ENCODE results near the gene NDUFA8.

NDUFA8 gene

DNA sequence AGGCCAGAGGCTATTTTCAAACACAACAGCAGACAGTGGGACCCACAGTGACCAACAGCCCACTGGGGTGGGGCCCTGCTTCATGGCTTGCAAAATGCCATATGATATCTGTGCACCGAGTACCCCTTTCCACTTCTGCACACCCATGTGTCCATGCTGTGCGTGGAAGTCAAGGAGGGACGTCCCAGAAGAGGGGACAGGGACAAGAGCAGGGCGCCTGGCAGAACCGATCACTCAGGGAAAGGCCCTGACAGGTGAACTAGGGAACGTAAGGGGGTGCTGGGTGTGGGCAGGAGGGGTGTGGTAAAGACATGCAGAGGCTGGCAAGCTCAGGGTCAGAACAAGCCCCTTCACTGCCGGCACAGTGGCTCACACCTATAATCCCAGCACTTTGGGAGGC lies 58.8 kb downstream of the NDUFA8 start:
- no peak for DNase-seq (ENCODE audit: low read depth)
- TF ChIP-seq, protein P1, sequence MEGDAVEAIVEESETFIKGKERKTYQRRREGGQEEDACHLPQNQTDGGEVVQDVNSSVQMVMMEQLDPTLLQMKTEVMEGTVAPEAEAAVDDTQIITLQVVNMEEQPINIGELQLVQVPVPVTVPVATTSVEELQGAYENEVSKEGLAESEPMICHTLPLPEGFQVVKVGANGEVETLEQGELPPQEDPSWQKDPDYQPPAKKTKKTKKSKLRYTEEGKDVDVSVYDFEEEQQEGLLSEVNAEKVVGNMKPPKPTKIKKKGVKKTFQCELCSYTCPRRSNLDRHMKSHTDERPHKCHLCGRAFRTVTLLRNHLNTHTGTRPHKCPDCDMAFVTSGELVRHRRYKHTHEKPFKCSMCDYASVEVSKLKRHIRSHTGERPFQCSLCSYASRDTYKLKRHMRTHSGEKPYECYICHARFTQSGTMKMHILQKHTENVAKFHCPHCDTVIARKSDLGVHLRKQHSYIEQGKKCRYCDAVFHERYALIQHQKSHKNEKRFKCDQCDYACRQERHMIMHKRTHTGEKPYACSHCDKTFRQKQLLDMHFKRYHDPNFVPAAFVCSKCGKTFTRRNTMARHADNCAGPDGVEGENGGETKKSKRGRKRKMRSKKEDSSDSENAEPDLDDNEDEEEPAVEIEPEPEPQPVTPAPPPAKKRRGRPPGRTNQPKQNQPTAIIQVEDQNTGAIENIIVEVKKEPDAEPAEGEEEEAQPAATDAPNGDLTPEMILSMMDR (IDR thresholded peaks at IDR 0.05; ENCODE audit: control insufficient read depth, insufficient read depth, low read depth, low read length, missing control alignments) = no peak
- no peak overlapping the region for H3K4me3 ChIP-seq (ENCODE audit: control insufficient read depth, low read depth, low read length)

DNA sequence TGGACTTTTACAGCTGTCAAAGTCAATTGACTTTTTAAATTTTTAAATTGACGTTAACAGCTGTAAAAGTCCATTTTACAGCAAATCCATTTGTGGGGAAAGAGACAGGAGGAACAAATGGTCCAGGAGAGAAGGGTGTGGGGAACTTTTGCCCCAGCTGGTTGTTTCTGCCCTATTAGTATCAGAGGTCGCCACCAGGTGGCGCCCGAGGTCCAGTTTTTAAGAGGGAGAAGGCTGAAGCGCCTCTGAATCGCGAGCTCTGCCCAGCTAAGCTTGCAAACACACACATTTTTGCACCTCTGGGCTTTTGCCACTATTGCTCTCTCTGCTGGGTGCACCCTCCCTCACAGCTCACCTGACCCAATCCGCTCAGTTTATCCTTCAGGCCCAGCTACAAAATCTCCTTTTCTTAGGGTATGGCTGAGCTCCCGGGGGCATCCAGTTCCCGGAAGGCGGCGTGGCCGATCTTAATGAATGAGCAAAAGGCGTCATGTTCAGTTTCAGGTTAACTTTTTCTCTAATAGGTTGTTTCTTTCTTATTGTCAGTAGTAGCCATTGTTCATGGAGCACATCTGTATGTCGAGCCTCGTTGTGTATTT lies 60.2 kb downstream of the NDUFA8 start:
- no peak for DNase-seq (ENCODE audit: low read depth)
- no peak overlapping the region for H3K4me3 ChIP-seq (ENCODE audit: control insufficient read depth, low read depth, low read length)
- TF ChIP-seq, protein P1 (IDR thresholded peaks at IDR 0.05; ENCODE audit: control insufficient read depth, insufficient read depth, low read depth, low read length, missing control alignments) = peak; percentile 82

DNA sequence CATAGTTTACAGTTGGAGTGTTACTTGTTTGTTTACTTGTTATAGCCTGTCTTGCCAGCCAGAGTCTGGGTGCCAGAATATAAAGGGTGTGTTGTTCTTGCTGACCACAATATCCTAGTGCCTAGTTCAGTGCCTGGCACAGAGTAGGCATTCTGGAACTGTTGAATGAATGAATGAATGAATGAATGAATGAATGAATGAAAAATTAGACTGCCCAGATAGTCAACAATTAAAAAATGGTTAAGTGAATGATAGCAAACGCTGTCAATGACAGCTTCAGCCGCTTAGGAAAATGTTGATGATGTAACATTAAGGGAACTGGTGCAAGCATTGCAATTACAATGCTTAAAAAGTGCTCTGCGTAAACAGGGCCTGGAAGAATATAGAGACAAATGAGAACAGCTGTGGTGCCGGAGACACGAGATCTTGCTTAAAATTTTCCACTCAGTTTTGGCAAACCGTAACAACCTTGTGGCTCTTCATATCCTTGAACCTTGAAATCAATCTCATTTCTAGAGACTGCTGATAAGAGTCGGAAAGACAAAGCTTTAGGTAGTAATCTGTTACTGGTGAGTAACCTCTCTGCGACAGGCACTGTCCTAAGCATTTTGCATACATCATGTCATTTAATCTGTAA lies 61.8 kb downstream of the NDUFA8 start:
- no peak overlapping the region for H3K4me3 ChIP-seq (ENCODE audit: control insufficient read depth, low read depth, low read length)
- TF ChIP-seq, protein P1 (IDR thresholded peaks at IDR 0.05; ENCODE audit: control insufficient read depth, insufficient read depth, low read depth, low read length, missing control alignments) = no peak
- DNase-seq (ENCODE audit: low read depth) = peak; percentile 27

DNA sequence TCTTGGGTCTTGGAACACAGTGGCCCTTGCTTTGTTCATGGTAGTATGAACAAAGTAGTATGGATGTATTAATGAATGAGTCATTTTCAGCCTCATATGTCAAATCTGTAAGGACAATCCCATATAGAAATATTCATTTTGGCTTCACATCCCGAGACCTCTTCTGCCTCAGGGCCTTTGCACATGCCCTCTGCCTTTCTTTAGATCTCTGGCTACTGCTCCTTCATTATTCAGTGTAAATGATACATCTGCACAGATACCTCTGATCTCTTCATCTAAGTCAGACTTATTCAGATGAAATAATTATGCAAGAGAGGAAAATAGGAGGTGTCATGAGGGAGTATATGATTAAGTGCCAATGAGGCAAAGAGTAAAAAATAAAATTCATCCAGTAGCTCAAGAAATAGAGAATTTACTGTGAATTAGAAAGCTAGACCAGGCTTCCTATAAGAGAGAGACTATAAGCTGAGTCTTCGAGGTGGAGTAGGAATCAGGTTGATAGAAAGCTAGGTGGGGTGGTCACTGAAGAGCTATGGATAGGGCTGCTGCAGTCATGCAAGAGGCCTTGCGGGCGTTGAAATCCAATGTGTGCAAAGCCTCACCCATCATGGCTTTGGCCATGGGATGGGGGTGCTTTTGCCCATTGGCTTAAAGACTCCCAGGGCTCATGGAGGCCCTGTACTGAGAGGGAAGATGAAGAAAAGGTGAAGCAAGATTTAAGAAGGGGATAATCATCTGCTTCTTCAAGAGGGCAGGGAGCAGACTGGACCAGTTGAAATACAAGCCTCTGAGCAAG lies 62.8 kb downstream of the NDUFA8 start:
- TF ChIP-seq, protein P1 (IDR thresholded peaks at IDR 0.05; ENCODE audit: control insufficient read depth, insufficient read depth, low read depth, low read length, missing control alignments) = no peak
- DNase-seq (ENCODE audit: low read depth) = no peak
- H3K4me3 ChIP-seq (ENCODE audit: control insufficient read depth, low read depth, low read length) = no peak overlapping the region

DNA sequence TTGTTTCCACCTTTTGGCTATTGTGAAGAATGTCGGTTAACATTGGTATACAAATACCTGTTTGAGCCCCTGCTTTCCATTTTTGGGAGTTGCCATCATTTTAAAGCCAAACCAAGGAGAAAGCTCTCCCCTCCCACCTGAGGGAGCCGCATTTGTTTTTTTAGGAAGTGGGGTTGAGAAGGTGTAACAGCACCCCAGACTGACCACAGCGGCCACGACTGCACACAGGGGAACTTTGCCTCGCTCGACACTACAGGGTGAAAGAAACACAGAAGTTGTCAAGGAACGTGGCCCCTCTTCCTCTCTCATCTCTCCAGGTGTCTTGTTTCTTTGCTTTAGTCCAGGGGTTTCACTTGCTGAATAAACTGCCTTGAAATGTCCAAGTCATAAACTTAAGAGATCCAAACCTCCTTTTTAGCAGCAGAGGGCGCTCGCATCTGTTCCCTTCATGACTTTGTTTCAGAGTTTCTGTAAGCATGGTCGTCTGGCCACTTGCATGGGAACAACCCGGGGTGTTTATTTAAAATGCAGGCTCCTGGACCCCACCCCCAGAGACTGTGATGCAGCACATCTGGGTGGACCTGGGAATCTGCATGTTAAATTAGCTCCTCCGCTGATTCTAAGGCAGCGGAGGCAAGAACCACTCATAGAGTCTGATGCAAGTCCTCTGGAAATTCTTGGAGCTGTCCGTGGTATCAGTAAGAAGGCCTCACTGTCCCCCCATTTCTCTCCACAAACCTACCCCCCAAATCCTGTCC lies 64.4 kb downstream of the NDUFA8 start:
- TF ChIP-seq, protein P1 (IDR thresholded peaks at IDR 0.05; ENCODE audit: control insufficient read depth, insufficient read depth, low read depth, low read length, missing control alignments) = peak; percentile 74
- DNase-seq (ENCODE audit: low read depth) = no peak
- H3K4me3 ChIP-seq (ENCODE audit: control insufficient read depth, low read depth, low read length) = no peak overlapping the region

Data from AG09309 (cell line).